Endothelial cell (in vitro differentiated cells): ENCODE results near the gene HBD. TPM values are rescaled to one million over a fixed set of nuclear protein-coding genes. Genes with fewer than 3 reads are reported as not detected.
A peak's percentile ranks its signal among the peaks of the same experiment; 100 is the strongest.

Experiments used
- DNase-seq: peaks from one replicate; pipeline ENCODE4 v3.0.0; 2021; ENCODE audit warnings: low spot score
- H3K27ac Mint-ChIP-seq: one replicate; pipeline ENCODE4 v1.8.0; 2021; ENCODE audit warnings: mixed read lengths, inconsistent platforms; ENCODE audit not compliant: unreplicated experiment
- H3K27me3 Mint-ChIP-seq: one replicate; pipeline ENCODE4 v1.8.0; 2021; ENCODE audit warnings: mild to moderate bottlenecking, moderate library complexity, mixed read lengths, inconsistent platforms; ENCODE audit not compliant: unreplicated experiment
- H3K36me3 Mint-ChIP-seq: one replicate; pipeline ENCODE4 v1.8.0; 2021; ENCODE audit warnings: mild to moderate bottlenecking, low read depth, mixed read lengths, inconsistent platforms; ENCODE audit not compliant: unreplicated experiment
- H3K4me1 Mint-ChIP-seq: one replicate; pipeline ENCODE4 v1.8.0; 2021; ENCODE audit warnings: mild to moderate bottlenecking, mixed read lengths, inconsistent platforms; ENCODE audit not compliant: unreplicated experiment
- H3K4me3 Mint-ChIP-seq: one replicate; pipeline ENCODE4 v1.8.0; 2021; ENCODE audit warnings: mild to moderate bottlenecking, mixed read lengths, inconsistent platforms; ENCODE audit not compliant: unreplicated experiment
- H3K9me3 Mint-ChIP-seq: one replicate; pipeline ENCODE4 v1.8.0; 2021; ENCODE audit warnings: mixed read lengths, inconsistent platforms; ENCODE audit not compliant: unreplicated experiment
- total RNA-seq: library from RNA; stranded (reverse); fragmentation: NEBNext Ultra II Directional; extraction: Animal tissue kit (Norgen Biotek cat#: 25700); gene quantifications from one replicate; pipeline ENCODE4 v1.2.1, GENCODE V29; 2021; ENCODE audit not compliant: unreplicated experiment
- TF ChIP-seq, protein P1 (sequence below): fragments of 200-600 bp; sonication (generic); IDR thresholded peaks from one replicate; pipeline ENCODE4 v1.5.0; 2021; ENCODE audit warnings: antibody characterized with exemption; ENCODE audit not compliant: unreplicated experiment

The HBD gene
- total RNA-seq, 1 donor from 2014 or later: not detected

DNA sequence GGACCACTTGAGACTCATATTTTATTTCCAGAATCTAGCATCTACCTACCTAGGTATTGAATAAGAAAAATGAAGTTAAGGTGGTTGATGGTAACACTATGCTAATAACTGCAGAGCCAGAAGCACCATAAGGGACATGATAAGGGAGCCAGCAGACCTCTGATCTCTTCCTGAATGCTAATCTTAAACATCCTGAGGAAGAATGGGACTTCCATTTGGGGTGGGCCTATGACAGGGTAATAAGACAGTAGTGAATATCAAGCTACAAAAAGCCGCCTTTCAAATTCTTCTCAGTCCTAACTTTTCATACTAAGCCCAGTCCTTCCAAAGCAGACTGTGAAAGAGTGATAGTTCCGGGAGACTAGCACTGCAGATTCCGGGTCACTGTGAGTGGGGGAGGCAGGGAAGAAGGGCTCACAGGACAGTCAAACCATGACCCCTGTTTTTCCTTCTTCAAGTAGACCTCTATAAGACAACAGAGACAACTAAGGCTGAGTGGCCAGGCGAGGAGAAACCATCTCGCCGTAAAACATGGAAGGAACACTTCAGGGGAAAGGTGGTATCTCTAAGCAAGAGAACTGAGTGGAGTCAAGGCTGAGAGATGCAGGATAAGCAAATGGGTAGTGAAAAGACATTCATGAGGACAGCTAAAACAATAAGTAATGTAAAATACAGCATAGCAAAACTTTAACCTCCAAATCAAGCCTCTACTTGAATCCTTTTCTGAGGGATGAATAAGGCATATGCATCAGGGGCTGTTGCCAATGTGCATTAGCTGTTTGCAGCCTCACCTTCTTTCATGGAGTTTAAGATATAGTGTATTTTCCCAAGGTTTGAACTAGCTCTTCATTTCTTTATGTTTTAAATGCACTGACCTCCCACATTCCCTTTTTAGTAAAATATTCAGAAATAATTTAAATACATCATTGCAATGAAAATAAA is 9.5 kb downstream of the HBD start:
- Mint-ChIP-seq H3K4me1 (peaks cover 8% of the 10 kb centered on the region), H3K9me3 (no peaks in the 10 kb centered on the region), H3K27ac (peak overlapping the region; percentile 3), H3K36me3 (peaks cover 3% of the 10 kb centered on the region), H3K4me3 (no peak overlapping the region), H3K27me3 (no peaks in the 10 kb centered on the region)
- TF ChIP-seq, protein P1, sequence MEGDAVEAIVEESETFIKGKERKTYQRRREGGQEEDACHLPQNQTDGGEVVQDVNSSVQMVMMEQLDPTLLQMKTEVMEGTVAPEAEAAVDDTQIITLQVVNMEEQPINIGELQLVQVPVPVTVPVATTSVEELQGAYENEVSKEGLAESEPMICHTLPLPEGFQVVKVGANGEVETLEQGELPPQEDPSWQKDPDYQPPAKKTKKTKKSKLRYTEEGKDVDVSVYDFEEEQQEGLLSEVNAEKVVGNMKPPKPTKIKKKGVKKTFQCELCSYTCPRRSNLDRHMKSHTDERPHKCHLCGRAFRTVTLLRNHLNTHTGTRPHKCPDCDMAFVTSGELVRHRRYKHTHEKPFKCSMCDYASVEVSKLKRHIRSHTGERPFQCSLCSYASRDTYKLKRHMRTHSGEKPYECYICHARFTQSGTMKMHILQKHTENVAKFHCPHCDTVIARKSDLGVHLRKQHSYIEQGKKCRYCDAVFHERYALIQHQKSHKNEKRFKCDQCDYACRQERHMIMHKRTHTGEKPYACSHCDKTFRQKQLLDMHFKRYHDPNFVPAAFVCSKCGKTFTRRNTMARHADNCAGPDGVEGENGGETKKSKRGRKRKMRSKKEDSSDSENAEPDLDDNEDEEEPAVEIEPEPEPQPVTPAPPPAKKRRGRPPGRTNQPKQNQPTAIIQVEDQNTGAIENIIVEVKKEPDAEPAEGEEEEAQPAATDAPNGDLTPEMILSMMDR: no peak
- no peak for DNase-seq

DNA sequence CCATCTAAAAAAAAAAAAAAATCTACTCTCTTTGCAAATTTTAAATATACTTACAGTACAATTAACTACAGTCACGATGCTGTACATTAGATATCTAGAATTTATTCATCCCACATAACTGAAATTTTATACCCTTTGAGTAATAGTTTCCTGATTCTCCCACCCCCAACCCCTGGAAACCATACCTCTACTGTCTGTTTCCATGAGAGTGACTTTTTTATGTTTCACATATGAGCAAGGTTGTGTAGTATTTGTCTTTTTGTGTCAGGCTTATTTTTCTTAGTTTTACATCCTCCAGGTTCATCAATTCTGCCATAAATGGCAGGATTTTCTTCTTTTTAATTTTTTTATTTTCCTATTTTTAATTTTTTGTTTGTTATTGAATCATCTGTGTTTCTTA is 10.6 kb downstream of the HBD start:
- TF ChIP-seq, protein P1: no peak
- Mint-ChIP-seq H3K9me3 (no peaks in the 10 kb centered on the region), H3K4me1 (peaks cover 8% of the 10 kb centered on the region), H3K27ac (no peak overlapping the region), H3K27me3 (peaks cover 2% of the 10 kb centered on the region), H3K4me3 (no peak overlapping the region), H3K36me3 (peaks cover 3% of the 10 kb centered on the region)
- DNase-seq: no peak

DNA sequence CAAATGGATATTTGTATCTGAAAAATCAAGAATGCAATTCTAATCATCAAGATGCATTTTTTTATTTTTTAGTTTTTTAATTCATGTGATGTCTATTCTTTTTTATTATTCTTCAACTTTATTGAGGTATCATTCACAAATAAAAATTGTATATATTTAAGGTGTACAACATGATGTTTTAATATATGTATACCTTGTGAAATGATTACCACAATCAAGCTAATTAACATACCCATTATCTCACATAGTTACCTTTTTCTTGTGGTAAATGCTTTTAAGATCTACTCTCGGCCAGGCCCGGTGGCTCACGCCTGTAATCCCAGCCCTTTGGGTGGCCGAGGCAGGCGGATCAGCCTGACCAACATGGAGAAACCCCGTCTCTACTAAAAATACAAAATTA is 11.1 kb downstream of the HBD start:
- peaks cover 8% of the 10 kb centered on the region for H3K4me1 Mint-ChIP-seq
- no peak overlapping the region for H3K27ac Mint-ChIP-seq
- no peak overlapping the region for H3K4me3 Mint-ChIP-seq
- no peak for DNase-seq
- no peaks in the 10 kb centered on the region for H3K9me3 Mint-ChIP-seq
- H3K36me3 Mint-ChIP-seq: peaks cover 3% of the 10 kb centered on the region
- TF ChIP-seq, protein P1: no peak
- H3K27me3 Mint-ChIP-seq: peaks cover 2% of the 10 kb centered on the region

DNA sequence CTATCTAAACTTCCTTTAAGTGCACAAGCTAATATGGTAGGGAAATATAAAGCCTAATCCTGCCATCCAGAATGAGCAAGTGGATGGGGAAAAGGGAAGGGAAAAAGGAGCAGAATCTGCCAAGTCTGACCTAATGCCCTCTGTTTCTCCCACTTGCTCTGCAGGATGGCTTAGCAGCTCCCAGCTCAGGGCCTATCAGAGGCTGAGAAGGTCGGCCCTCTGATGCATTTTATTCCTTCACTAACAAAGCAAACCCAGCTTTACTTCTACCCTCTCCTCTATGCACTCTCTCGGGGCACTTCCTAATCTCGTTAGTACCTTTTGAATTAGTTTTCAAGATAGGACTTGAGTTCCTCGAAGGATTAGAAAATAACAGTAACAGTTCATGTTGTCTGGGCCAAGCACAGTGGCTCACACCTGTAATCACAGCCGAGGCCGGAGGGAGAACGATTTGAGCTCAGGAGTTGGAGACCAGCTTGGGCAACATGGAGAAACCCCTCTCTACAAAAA is 23.9 kb downstream of the HBD start:
- H3K4me3 Mint-ChIP-seq: no peak overlapping the region
- H3K9me3 Mint-ChIP-seq: no peaks in the 10 kb centered on the region
- TF ChIP-seq, protein P1: no peak
- no peak overlapping the region for H3K27ac Mint-ChIP-seq
- H3K36me3 Mint-ChIP-seq: no peaks in the 10 kb centered on the region
- no peak for DNase-seq
- H3K27me3 Mint-ChIP-seq: peaks cover under 1% of the 10 kb centered on the region
- no peaks in the 10 kb centered on the region for H3K4me1 Mint-ChIP-seq

DNA sequence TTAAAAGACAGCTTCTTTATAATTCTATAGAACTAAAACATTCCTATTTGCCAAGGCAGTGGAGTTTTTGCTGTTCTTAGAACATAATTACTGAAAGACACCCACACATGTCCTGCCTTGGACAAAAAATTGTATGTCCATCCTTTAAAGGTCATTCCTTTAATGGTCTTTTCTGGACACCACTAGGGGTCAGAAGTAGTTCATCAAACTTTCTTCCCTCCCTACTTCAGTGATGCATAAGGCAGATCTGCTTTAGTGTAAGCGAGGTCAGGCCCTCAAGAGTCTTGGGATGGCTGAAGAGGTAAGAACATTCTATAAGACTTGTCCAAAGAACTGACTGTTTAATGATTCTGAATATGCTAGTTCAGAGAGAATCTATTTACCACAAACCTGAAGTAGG is 29.5 kb downstream of the HBD start:
- H3K27ac Mint-ChIP-seq: no peak overlapping the region
- TF ChIP-seq, protein P1: peak; percentile 37
- no peak overlapping the region for H3K4me3 Mint-ChIP-seq
- peak; percentile 16 for DNase-seq
- H3K36me3 Mint-ChIP-seq: no peaks in the 10 kb centered on the region
- H3K4me1 Mint-ChIP-seq: no peaks in the 10 kb centered on the region
- H3K9me3 Mint-ChIP-seq: no peaks in the 10 kb centered on the region
- H3K27me3 Mint-ChIP-seq: no peaks in the 10 kb centered on the region
